ENCODE data around the gene CELA3A.

Gene CELA3A

GRCh38 chr1:22050330-22050729, 48.9 kb downstream of the CELA3A start:
- no peak for DNase-seq (ENCODE audit: low read depth)

- no peak for DNase-seq (ENCODE audit: low read depth)
Observed at GRCh38 chr1:22051607-22052114, 50.2 kb downstream of the CELA3A start.

GRCh38 chr1:22052115-22053016, 50.9 kb downstream of the CELA3A start, which contains the start of gene CDC42:
Gene CDC42, plus strand, starts transcription at chr1:22052709. Its CDS starts 25,770 bp downstream, at chr1:22078479.
- DNase-seq (ENCODE audit: low read depth), result peak; percentile 96

GRCh38 chr1:22053017-22053860, 51.8 kb downstream of the CELA3A start:
- DNase-seq (ENCODE audit: low read depth), result peak; percentile 62

GRCh38 chr1:22053861-22054770, 52.7 kb downstream of the CELA3A start:
- DNase-seq (ENCODE audit: low read depth), result peak; percentile 33

GRCh38 chr1:22055463-22055862, 54.0 kb downstream of the CELA3A start:
- no peak for DNase-seq (ENCODE audit: low read depth)

GRCh38 chr1:22056043-22056442, 54.6 kb downstream of the CELA3A start:
- DNase-seq (ENCODE audit: low read depth), result no peak

- DNase-seq (ENCODE audit: low read depth), result no peak
Observed at GRCh38 chr1:22056936-22057335, 55.5 kb downstream of the CELA3A start.

GRCh38 chr1:22057861-22058260, 56.4 kb downstream of the CELA3A start:
- DNase-seq (ENCODE audit: low read depth), result no peak

Measured in fibroblast of gingiva (primary cell).